Epithelial cell of proximal tubule (primary cell): Measurements from ENCODE around the gene INPP5E. TPM values are rescaled to one million over a fixed set of nuclear protein-coding genes. Genes with fewer than 3 reads are reported as not detected.
A peak's percentile ranks its signal among the peaks of the same experiment; 100 is the strongest.

Experiments used
- DNase-seq: peaks from one replicate; pipeline ENCODE4 v3.0.0-alpha.2; 2011; ENCODE audit warnings: low read depth
- H3K4me3 ChIP-seq: 2 replicates; pipeline ENCODE4 v1.5.1; 2011; ENCODE audit warnings: low read depth, mild to moderate bottlenecking, low read length
- total RNA-seq: library from RNA; depleted of rRNA; stranded (reverse); fragments of >200 nt; gene quantifications from 2 replicates; pipeline ENCODE4 v1.2.3, GENCODE V29; 2015
- TF ChIP-seq, protein P1 (sequence below): conservative IDR thresholded peaks from 2 replicates; pipeline ENCODE4 v1.5.1; 2012; ENCODE audit warnings: low read depth, mild to moderate bottlenecking, low read length

INPP5E gene
- total RNA-seq, 1 donor from 2014 or later = 20.3 TPM

DNA sequence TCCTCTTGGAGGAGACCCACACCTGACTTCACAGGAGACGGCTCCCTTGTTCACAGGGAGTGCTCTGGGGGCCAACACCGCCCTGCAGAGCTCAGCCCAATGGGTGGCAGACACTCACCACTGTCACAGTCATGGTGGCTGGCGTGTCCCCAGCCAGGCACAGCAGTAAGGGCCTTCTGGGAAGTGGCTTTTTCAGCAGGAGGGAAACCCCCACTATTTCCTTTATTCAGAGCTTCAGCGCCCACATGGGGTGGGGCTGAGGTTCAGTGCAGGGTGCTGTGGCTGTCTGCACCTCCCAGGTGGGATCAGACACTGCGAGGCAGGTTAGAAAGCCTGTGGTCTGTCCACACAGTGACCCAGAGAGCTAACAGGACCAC, 36.1 kb downstream of the INPP5E start:
- H3K4me3 ChIP-seq = no peak overlapping the region
- DNase-seq = no peak
- TF ChIP-seq, protein P1, sequence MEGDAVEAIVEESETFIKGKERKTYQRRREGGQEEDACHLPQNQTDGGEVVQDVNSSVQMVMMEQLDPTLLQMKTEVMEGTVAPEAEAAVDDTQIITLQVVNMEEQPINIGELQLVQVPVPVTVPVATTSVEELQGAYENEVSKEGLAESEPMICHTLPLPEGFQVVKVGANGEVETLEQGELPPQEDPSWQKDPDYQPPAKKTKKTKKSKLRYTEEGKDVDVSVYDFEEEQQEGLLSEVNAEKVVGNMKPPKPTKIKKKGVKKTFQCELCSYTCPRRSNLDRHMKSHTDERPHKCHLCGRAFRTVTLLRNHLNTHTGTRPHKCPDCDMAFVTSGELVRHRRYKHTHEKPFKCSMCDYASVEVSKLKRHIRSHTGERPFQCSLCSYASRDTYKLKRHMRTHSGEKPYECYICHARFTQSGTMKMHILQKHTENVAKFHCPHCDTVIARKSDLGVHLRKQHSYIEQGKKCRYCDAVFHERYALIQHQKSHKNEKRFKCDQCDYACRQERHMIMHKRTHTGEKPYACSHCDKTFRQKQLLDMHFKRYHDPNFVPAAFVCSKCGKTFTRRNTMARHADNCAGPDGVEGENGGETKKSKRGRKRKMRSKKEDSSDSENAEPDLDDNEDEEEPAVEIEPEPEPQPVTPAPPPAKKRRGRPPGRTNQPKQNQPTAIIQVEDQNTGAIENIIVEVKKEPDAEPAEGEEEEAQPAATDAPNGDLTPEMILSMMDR = no peak

DNA sequence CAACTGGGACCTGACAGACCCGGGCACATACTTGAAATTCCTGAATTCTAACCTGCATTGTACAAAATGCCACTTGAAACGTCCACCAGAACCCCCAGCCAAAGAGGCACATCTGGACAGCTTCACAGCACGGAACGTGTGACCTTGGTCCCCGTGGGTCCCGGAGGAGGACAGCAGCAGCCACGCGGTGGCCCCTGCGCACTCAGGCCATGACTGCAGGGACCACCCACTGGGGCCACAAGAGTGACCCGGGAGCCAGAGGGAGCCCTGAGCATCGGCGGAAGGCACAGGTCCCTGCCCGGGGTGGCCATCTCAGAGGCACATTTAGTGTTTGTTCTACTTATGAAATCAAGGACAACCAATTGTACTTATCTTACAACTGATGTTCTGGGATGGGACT, 37.6 kb downstream of the INPP5E start:
- no peak for DNase-seq
- H3K4me3 ChIP-seq = no peak overlapping the region
- TF ChIP-seq, protein P1 = no peak

DNA sequence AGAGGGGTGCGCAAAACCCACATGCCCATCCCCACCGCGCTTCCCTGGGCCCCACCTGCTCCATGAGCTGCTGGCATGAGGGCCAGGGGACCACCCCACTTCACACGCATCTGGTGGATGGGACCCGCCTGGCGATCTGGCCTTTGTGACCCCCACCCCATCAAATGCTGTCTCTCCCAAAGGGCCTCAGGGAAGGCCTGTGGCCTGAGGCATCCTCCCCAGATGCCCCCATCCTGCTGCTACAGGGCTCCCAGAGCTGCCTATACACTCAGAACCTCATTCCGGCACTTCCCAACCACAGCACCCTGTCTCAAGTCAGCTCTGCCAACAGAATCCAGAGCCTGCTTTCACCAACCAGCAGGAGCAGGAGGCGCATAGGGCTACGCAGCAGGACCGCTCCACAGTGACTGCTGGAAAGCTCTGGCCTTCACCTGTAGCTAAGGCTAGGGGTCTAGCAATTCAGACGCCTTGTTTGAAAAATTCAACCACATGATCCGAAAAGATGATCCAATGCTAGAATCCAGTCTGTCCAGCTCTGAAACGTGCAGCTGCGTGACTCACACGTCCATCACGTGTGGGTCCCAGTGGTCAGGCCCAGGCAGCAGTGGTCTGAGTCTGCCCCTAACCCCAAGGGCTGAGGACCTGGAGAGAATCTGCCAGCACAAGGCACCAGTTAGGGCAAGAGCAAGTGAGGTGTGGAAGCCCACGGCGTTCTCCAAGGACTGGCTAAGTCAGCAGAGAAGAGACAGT, 38.3 kb downstream of the INPP5E start:
- TF ChIP-seq, protein P1 = no peak
- DNase-seq = no peak
- no peak overlapping the region for H3K4me3 ChIP-seq

DNA sequence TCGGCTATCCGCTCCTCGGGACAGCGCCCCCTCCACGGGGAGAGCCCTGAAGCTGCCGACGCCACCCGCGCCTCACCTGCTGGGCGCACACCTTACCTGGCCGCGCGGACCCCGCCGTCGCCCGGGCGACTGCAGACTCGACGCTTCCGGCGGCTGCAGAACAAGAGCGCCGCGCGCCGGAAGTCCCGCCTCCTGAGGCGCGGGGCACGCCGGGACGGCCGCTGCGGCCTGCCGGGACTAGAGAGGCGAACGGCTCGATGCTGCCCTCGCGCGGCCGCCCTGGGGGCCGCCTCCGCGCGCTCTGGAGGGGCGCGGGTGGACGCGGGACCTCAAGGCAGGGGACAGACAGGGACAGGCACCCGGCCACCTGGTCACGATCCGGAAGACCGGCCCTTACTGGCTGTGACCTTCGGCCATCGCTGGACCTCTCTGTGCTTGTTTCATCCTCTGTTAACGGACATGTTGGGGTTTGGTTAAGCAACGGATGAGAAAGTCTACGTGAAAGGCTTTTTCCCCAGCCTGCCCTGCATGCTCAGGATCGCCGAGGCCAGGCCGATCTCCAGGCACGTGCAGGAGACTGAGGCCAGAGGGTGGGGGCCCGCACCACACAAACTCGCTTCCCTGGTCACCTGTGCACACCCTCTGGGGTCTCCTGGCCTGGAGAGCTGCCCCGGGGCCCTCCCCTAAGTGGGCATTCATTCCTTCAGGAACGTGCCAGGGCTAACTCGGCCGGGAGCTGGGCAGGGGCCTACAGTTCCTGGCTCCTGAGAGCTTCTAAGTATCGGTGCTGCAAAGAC, 39.4 kb downstream of the INPP5E start, which contains the start of gene SNAPC4:
TSS of gene SNAPC4 (minus strand) at position 133 of the 797 bp plus-strand sequence. CDS start 1,742 bp downstream, outside the sequence.
- no peak for DNase-seq
- TF ChIP-seq, protein P1 = peak; percentile 76
- H3K4me3 ChIP-seq = peak within 1 kb of the TSS; percentile 96

DNA sequence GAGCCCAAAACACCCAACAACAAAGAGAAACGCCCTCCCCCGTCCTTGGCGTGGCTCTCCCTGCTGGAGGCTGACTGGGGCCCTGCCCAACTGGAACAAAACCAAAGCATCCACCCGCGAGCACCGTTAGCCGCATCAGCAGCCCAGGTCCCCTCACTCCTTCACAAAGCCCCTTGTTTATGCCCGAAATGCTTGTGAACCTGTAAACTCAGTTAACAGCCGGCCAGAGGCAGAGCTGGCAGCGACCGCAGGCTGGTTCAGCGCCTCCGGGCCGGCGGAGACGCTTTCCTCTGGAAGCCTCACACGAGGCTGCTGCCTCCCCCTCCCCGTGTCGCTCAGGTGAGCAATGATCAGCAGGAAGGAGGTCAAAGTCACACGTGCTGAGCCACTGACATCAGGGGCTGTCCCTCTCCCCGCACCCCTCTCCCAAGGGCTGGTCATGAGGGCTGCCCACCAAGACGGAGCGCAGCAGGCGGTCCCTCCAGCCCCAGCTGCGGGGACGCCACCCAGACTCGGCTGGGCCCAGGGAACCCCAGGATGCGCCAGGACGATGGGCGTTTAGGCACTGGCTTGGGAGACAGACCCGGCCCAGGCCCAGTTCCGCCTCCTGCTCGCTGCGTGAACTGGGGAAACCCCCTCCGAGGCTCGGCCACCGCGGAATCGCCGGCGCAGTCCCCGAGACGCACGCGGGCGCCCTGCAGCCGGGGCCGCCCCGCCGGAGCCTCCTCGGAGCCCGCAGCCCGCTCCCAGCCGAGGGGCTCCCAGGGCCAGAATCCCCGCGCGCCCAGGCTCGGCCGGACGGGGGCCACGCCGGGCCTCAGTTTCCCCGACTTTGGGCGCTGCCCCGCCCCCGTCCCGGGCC, 40.2 kb downstream of the INPP5E start:
- TF ChIP-seq, protein P1 = no peak
- DNase-seq = no peak
- peak overlapping the region; percentile 96 for H3K4me3 ChIP-seq

DNA sequence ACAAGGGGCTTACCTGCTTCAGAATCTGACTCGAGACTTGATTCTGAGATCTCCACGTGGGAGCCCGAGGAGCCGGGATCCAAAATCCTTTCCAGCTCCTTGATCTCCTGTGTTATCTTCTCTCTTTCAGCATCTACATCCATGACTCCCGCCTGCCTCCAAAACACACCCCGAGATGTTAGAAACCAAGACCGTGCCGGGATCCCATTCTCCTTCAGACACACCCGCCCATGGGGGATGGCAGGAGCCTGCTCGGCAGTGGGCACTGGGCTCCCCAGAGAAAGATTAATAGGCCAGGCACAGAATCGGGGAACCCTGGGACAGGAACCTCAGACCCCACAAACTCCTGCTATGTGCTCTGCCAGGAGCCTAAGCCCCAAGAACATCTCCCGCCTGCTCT, 41.4 kb downstream of the INPP5E start:
- DNase-seq = no peak
- TF ChIP-seq, protein P1 = no peak
- H3K4me3 ChIP-seq = peak overlapping the region; percentile 96
